PC-9 (cell line): ENCODE data around the gene SCARF2.

Experiments used
- EZH2 ChIP-seq: fragments of 200-600 bp; sonication (generic); IDR thresholded peaks from 2 replicates; pipeline ENCODE4 v1.8.0; 2017; ENCODE audit warnings: antibody characterized with exemption, low read depth
- TF ChIP-seq, protein P1 (sequence below): fragments of 200-600 bp; sonication (generic); conservative IDR thresholded peaks from 2 replicates; pipeline ENCODE4 v1.6.1; 2017; ENCODE audit warnings: mixed run types, antibody characterized with exemption, mild to moderate bottlenecking, moderate library complexity

DNA sequence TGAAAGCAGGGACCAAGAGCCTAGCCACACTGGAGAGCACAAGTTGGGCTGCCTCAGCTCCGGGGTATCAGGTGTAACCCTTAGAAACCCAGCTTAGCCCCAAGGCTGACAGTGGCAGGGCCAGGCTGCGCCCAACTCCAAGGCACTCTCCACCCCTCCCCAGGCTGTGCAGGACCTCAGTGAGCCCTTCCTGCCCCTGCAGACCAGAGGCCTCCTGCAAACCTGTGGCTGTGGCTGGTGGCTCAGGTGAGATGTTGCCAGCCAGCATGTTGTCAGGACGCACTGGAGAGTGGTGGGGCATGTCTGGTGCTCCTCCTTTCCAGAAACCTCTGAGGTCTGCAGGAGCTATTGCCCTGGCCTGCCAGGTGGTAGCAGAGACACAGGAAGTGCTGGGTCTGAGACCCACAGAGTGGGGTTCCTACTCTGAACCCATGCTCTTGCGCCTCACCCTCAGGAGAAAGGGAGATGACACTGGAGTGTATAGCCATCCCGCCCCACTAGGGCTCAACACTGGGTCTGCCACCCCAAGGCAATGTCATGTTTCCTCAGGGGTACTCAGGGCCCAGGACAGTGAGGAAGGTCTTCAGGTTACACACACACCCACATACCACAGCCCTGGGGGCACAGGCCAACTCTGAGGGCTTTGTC lies 2.4 kb upstream of the SCARF2 start:
- TF ChIP-seq, protein P1, sequence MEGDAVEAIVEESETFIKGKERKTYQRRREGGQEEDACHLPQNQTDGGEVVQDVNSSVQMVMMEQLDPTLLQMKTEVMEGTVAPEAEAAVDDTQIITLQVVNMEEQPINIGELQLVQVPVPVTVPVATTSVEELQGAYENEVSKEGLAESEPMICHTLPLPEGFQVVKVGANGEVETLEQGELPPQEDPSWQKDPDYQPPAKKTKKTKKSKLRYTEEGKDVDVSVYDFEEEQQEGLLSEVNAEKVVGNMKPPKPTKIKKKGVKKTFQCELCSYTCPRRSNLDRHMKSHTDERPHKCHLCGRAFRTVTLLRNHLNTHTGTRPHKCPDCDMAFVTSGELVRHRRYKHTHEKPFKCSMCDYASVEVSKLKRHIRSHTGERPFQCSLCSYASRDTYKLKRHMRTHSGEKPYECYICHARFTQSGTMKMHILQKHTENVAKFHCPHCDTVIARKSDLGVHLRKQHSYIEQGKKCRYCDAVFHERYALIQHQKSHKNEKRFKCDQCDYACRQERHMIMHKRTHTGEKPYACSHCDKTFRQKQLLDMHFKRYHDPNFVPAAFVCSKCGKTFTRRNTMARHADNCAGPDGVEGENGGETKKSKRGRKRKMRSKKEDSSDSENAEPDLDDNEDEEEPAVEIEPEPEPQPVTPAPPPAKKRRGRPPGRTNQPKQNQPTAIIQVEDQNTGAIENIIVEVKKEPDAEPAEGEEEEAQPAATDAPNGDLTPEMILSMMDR: no peak
- TF ChIP-seq EZH2: no peak
